Fibroblast of peridontal ligament (primary cell): ENCODE results near the gene PIEZO2.

Experiments used
- DNase-seq: peaks from one replicate; pipeline ENCODE4 v3.0.0-alpha.2; 2010; ENCODE audit errors: extremely low read depth

Gene PIEZO2

GRCh38 chr18:11029021-11029420 is 120.3 kb downstream of the PIEZO2 start:
- DNase-seq, result no peak

DNA sequence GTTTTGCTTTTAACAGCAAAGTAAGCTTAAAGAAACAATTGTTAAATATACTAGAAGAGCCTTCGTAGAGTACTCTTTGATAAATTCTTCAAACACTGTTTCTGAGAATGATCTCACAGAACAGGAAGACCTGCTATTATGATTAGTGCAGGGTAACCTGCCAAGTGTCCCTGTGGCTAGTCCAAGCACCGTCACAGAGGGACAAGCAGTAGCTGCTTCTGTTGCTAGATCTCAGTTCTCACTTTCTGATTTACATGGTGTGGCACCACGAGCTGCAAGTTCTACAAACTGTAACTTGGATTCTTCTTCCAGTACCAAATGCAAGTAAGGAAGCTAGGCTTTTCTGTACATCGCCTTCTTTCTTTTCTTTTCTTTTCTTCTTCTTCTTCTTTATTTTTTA is 121.5 kb downstream of the PIEZO2 start:
- no peak for DNase-seq

- DNase-seq, result no peak
Observed at GRCh38 chr18:11025671-11026070, 123.7 kb downstream of the PIEZO2 start.

GRCh38 chr18:11024928-11025669 is 124.3 kb downstream of the PIEZO2 start:
- DNase-seq, result no peak

GRCh38 chr18:11021477-11021876 is 127.9 kb downstream of the PIEZO2 start:
- DNase-seq, result no peak

- DNase-seq, result no peak
Observed at GRCh38 chr18:11020877-11021414, 128.4 kb downstream of the PIEZO2 start.

GRCh38 chr18:11020161-11020853 is 129.1 kb downstream of the PIEZO2 start:
- DNase-seq, result no peak

DNA sequence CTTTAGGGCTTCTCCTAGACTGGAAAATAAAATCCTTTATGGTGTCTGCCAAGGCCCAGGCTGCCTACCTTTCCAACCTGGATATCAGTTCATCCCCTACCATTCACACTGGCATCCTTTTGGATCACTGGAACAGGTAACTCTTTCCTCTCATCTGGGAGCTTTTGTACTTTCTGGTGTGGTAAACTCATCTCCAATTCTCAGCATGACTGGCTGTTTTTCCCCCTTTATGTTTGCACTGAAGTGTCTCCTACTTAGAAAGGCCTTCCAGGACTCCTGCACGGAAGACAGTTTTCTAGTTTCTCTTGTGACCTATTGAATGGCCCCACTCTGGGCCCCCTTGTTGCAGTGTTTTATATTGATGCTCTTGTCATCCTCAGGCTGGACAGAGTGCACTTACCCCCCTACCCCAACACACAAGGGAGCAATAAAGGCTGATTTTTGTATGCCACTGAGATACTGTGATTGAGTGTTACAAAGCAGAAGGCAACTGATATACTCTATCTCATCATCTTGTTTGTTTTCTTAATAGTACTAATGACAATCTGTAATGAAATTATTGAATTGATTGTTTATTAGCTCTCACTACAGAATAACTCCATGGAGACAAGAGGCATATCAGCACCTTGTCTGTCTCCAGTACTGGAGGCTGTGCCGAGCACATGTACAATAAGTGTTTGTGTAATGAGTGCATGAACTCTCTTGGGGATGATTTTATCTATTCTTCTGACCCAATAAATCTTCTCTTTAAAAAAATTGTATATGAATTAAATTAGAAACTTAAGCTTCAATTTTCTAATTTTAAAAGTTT is 129.9 kb downstream of the PIEZO2 start:
- no peak for DNase-seq

DNA sequence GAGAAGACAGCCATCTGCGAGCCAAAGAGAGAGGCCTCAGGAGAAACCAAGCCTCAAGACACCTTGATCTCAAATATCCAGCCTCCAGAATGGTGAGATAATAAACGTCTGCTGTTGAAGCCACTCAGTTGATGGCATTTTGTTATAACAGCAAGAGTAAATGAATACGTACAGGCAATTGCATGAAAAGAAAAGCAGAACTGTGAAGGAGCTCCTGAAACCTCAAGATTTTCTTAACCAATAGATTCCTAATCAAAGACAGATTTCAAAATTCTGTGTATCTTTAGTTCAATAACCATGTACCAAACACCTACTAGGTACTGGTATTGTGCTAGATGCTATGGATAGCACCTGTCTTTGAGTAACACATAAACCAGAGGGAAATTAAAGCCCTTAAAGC is 139.5 kb downstream of the PIEZO2 start:
- no peak for DNase-seq

DNA sequence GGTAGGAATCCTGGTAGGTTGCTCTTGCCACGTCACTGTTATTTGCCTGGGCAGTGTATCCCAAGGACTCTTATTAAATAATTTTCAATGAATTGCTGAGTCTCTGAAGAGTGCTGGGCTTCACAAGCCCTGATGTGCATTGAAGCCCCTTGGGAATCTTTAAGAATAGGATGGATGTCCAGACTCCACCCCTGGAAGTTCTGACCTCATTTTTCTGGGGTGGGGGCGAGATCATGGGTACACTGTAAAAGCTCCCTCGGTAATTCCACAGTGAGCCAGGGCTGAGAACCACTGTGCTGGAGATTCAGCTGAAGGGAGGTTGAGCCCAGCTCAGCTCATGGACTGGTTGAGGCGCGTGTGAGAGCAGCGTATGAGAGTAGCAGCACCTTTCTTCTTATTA is 140.2 kb downstream of the PIEZO2 start:
- no peak for DNase-seq

GRCh38 chr18:11008505-11008904 is 140.9 kb downstream of the PIEZO2 start:
- DNase-seq, result no peak

DNA sequence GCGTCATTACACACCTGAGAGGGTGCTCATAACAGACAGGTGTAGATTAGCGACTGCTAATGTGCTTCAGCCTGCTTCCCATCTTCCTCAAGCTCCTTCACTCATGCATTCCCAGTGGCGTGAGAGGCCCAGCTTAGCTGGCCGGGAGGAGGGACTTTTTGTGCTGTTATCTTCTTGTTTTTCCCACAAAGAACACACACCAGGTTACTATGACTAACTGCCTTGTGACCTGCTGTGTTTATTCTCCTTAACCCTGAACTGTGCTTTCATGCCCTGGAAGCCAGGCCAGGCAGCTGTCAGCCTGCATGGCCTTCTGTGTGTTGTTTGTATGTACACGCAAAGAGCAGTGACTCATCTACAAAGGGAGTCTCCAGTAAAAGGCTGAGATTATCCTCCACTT is 143.8 kb downstream of the PIEZO2 start:
- peak; percentile 1 for DNase-seq

GRCh38 chr18:11004951-11005350 is 144.4 kb downstream of the PIEZO2 start:
- no peak for DNase-seq

DNA sequence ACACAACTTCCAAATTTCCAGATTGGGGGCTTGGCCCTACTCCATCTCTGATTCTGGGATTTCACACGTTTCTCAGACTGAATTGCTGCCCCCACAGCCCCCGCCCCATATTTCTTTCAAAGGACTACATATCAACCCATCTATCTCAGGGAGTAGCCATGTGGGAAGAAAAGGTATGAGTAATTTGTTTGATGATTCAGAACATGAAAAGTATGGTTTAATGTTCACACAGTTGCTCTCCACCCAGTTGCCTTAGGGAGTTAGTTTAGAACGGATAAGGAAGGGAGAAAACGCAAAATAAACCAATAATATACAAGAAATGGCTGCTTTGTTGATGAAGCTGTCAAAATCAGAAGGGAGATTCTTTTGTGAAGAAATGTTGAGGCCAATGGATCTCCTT is 145.1 kb downstream of the PIEZO2 start:
- DNase-seq, result no peak

GRCh38 chr18:11002796-11003195 is 146.6 kb downstream of the PIEZO2 start:
- DNase-seq, result no peak

DNA sequence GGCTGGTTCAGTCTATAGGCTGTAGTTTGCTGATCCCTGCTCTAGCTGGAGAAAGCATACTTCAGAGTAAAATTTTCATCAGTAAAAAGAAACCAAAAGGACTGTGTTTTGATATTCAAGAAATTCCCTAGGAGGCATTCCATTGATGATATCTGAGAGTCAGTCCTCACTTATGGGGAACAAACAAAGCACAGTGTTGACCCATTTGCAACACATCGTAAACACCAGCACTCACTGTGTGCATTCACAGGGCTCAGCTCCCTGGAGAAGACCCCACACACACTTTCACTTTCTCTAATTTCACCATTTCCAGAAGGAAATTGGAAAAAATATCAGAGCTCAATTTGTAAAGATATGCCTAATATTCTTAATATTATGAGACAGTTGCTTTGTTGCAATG is 147.1 kb downstream of the PIEZO2 start:
- no peak for DNase-seq

GRCh38 chr18:11000071-11000470 is 149.3 kb downstream of the PIEZO2 start:
- DNase-seq, result no peak

DNA sequence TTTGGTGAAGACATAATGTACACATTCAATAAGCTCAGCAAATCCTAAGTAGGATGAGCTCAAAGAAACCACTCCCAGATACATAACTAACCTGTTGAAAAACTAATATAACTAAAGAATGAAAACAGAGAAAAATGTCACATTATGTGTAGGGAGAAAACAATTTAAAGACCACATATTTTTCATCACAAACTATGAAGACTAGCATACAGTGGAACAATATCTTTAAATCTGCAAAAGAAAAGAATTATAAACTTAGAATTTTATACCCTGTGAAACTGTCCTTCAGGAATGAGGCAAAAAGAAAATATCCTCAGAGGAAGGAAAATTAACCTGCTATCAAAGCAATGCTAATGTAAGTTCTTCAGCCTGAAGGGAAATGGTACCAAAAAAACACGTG is 151.5 kb downstream of the PIEZO2 start:
- no peak for DNase-seq

- DNase-seq, result no peak
Observed at GRCh38 chr18:10995550-10995949, 153.8 kb downstream of the PIEZO2 start.

DNA sequence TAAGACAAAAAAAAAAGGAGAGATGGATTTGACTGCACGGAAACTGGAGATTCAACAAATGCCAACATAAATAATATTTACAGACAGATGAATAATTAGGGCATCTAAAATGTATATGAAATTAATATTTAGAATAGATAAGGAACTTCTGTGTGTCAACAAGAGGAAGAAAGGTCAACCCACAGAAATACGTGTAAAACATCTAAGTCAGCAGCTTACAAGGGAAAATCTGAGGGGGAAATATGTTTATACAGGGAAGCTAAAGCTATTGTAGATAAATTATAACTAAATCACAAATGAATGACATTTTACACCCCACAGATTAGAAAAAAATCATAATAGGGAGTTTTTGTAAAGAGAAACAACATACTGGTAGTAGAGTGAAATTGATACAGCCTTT is 159.9 kb downstream of the PIEZO2 start:
- no peak for DNase-seq

GRCh38 chr18:10985689-10986088 is 163.7 kb downstream of the PIEZO2 start:
- no peak for DNase-seq

GRCh38 chr18:10979411-10979810 is 170.0 kb downstream of the PIEZO2 start:
- no peak for DNase-seq
